Measurements from ENCODE around the gene DNMT3L. TPM values are rescaled to one million over a fixed set of nuclear protein-coding genes. Genes with fewer than 3 reads are reported as not detected.
A peak's percentile ranks its signal among the peaks of the same experiment; 100 is the strongest.

DNMT3L gene
- total RNA-seq, 1 donor from 2014 or later = not detected

DNA sequence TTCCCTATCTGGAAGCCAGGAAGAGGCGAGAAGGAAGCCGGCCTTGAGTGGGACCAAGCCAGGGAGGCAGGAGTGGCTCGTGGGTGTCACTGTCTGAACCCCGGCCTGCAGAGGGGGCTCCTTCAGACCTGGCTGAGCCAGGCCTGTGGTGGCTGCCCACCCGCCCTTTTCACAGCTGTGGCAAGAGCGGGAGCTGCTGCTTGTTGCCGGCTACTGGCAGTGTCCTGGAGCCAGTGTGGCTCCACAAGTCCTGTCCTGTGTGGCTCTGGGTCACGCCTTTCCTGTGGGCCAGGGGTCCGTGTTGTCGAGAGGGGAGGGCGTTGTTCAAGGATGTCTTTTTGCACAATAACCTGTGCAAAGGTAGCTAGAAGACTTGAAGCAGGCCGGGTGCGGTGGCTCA is 39.4 kb upstream of the DNMT3L start:
- TF ChIP-seq, protein P1, sequence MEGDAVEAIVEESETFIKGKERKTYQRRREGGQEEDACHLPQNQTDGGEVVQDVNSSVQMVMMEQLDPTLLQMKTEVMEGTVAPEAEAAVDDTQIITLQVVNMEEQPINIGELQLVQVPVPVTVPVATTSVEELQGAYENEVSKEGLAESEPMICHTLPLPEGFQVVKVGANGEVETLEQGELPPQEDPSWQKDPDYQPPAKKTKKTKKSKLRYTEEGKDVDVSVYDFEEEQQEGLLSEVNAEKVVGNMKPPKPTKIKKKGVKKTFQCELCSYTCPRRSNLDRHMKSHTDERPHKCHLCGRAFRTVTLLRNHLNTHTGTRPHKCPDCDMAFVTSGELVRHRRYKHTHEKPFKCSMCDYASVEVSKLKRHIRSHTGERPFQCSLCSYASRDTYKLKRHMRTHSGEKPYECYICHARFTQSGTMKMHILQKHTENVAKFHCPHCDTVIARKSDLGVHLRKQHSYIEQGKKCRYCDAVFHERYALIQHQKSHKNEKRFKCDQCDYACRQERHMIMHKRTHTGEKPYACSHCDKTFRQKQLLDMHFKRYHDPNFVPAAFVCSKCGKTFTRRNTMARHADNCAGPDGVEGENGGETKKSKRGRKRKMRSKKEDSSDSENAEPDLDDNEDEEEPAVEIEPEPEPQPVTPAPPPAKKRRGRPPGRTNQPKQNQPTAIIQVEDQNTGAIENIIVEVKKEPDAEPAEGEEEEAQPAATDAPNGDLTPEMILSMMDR (IDR thresholded peaks at IDR 0.05) = no peak
- peaks cover 3% of the 10 kb centered on the region for H3K36me3 Mint-ChIP-seq (ENCODE audit: unreplicated experiment)
- peak overlapping the region; percentile 75 for H3K4me3 Mint-ChIP-seq (ENCODE audit: unreplicated experiment)
- peaks cover 39% of the 10 kb centered on the region for H3K4me1 Mint-ChIP-seq (ENCODE audit: unreplicated experiment)
- H3K9me3 Mint-ChIP-seq (ENCODE audit: unreplicated experiment) = no peaks in the 10 kb centered on the region
- no peaks in the 10 kb centered on the region for H3K27me3 Mint-ChIP-seq (ENCODE audit: unreplicated experiment)
- DNase-seq (ENCODE audit: extremely low spot score, unreplicated experiment) = no peak
- peak overlapping the region; percentile 64 for H3K27ac Mint-ChIP-seq (ENCODE audit: unreplicated experiment)

DNA sequence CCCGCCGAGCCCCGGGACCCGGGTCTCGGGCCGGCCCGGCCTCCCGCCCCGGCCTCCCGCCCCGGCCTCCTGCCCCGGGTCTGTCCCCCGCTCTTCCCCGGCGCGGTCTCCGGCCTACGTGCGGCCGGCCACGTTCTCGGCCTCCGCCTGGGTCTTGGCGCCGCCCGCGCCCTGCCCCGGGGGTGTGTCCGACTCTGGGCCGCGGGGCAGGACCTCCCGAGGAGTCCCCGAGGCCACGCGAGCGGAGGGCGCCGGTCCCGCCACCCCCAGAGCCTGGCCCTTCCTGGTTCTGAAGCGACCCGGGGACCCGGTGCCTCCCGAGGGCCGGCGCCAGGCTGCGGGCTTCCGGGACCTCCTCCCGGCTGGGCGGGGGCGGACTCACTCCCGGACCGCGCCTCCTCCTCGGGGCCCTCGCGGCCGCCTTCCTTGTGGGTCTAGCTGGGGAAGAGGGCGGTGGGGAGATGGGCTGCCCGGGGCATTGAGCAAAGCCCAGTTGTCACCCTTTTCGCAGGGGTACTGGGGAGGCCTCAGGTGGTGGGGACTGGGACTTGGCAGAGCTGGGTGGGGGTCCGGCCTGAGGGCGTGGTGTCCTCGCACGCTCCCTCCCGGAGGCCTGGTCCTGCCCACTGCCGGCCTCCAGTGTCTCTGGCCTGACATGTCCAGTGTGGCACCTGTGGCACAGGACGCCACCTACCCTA is 38.7 kb upstream of the DNMT3L start:
- TF ChIP-seq, protein P1 (IDR thresholded peaks at IDR 0.05) = no peak
- H3K36me3 Mint-ChIP-seq (ENCODE audit: unreplicated experiment) = peaks cover 3% of the 10 kb centered on the region
- peak overlapping the region; percentile 64 for H3K27ac Mint-ChIP-seq (ENCODE audit: unreplicated experiment)
- peak overlapping the region; percentile 75 for H3K4me3 Mint-ChIP-seq (ENCODE audit: unreplicated experiment)
- H3K4me1 Mint-ChIP-seq (ENCODE audit: unreplicated experiment) = peaks cover 40% of the 10 kb centered on the region
- DNase-seq (ENCODE audit: extremely low spot score, unreplicated experiment) = no peak
- H3K9me3 Mint-ChIP-seq (ENCODE audit: unreplicated experiment) = no peaks in the 10 kb centered on the region
- no peaks in the 10 kb centered on the region for H3K27me3 Mint-ChIP-seq (ENCODE audit: unreplicated experiment)

DNA sequence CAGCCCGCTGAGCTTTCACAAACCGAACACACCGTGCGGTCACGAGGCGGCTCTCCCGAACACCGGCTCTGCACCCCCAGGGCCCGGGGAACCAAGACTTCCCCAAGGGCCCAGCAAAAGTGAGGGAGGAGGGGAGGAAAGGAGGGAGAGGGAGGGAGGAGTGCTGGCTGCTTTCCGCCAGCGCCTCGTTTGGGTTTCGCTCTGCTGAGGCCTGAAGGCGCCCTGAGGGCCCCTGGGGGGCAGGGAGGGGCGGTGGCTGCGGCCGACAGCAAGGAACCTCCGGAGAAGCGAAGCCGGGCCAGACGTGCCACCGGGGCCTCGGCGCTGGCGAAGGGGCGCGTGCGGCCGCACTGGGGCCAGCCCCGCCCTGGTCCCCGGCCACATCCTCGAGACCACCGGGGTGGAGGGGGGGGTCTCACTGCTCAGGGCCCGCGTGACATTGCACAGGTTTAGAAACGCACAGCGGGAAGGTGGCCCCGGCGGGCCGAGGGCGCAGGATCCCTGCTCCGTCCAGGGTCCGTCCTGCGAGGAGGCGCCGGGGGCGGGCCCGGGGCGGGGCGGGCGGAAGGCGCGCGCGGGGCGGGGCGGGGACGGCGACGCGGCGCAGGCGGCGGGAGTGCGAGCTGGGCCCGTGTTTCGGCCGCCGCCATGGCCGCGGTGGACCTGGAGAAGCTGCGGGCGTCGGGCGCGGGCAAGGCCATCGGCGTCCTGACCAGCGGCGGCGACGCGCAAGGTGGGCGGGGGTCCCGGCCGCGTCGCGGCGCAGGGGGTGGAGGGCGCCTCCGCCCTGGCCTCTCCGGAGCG is 38.0 kb upstream of the DNMT3L start, which contains the start of gene PFKL:
PFKL (plus strand) TSS at position 596 of the 804 bp plus-strand sequence; CDS start at position 649, 53 bp downstream.
- no peak for DNase-seq (ENCODE audit: extremely low spot score, unreplicated experiment)
- Mint-ChIP-seq H3K9me3 (ENCODE audit: unreplicated experiment) (no peaks in the 10 kb centered on the region), H3K4me1 (ENCODE audit: unreplicated experiment) (peaks cover 42% of the 10 kb centered on the region), H3K27ac (ENCODE audit: unreplicated experiment) (peak within 1 kb of the TSS; percentile 79), H3K4me3 (ENCODE audit: unreplicated experiment) (peak within 1 kb of the TSS; percentile 81), H3K27me3 (ENCODE audit: unreplicated experiment) (no peaks in the 10 kb centered on the region), H3K36me3 (ENCODE audit: unreplicated experiment) (no peaks in the 10 kb centered on the region)
- TF ChIP-seq, protein P1 (IDR thresholded peaks at IDR 0.05) = no peak

DNA sequence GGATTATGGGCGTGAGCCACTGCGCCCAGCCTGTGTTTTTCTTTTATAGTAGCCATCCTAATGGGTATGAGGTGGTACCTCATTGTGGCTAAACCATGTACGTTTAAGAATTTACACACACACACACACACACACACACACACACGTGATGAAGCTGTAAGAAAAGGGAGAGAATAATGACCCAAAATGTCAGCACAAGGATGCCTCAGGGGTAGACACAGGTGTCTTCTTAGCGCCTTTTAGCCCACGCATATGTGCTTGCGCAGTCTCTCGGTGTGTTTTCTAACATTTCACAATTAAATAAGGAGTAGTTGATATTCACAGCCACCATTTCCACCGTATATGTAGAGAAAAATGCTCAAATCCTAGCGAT is 37.4 kb upstream of the DNMT3L start:
- H3K36me3 Mint-ChIP-seq (ENCODE audit: unreplicated experiment) = no peaks in the 10 kb centered on the region
- H3K4me1 Mint-ChIP-seq (ENCODE audit: unreplicated experiment) = peaks cover 44% of the 10 kb centered on the region
- DNase-seq (ENCODE audit: extremely low spot score, unreplicated experiment) = no peak
- TF ChIP-seq, protein P1 (IDR thresholded peaks at IDR 0.05) = no peak
- H3K9me3 Mint-ChIP-seq (ENCODE audit: unreplicated experiment) = no peaks in the 10 kb centered on the region
- peak overlapping the region; percentile 79 for H3K27ac Mint-ChIP-seq (ENCODE audit: unreplicated experiment)
- H3K27me3 Mint-ChIP-seq (ENCODE audit: unreplicated experiment) = no peaks in the 10 kb centered on the region
- H3K4me3 Mint-ChIP-seq (ENCODE audit: unreplicated experiment) = peak overlapping the region; percentile 81

DNA sequence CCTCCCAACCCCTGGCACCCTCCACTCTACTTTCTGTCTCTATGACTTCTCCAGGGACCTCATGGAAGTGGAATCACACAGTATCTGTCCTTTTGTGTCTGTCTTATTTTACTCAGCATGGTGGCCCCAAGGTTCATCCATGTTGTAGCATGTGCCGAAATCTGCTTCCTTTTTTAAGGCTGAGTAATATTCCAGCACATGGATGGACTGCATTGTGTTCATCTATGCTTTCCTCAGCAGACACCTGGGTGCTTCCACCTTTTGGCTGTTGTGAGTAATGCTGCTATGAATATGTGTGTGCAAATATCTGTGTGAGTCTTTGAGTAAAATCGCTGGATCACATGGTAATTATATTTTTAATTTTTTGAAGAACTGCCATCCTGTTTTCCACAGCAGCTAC is 36.6 kb upstream of the DNMT3L start:
- TF ChIP-seq, protein P1 (IDR thresholded peaks at IDR 0.05) = no peak
- H3K27ac Mint-ChIP-seq (ENCODE audit: unreplicated experiment) = no peak overlapping the region
- peaks cover 39% of the 10 kb centered on the region for H3K4me1 Mint-ChIP-seq (ENCODE audit: unreplicated experiment)
- H3K27me3 Mint-ChIP-seq (ENCODE audit: unreplicated experiment) = no peaks in the 10 kb centered on the region
- no peak for DNase-seq (ENCODE audit: extremely low spot score, unreplicated experiment)
- H3K9me3 Mint-ChIP-seq (ENCODE audit: unreplicated experiment) = no peaks in the 10 kb centered on the region
- H3K36me3 Mint-ChIP-seq (ENCODE audit: unreplicated experiment) = no peaks in the 10 kb centered on the region
- no peak overlapping the region for H3K4me3 Mint-ChIP-seq (ENCODE audit: unreplicated experiment)

All from osteocyte (in vitro differentiated cells).